Subcutaneous adipose tissue (tissue), 4 donors: ENCODE measurements around the gene GPATCH3. TPM values are rescaled to one million over a fixed set of nuclear protein-coding genes. Genes with fewer than 3 reads are reported as not detected.

ENCODE experiments used
- total RNA-seq, 4 donors: library from RNA; depleted of rRNA; stranded (reverse); fragments of >200 nt; gene quantifications; one replicate each; pipeline ENCODE4 v1.1.0, GENCODE V29; 2016
- TF ChIP-seq, protein P1 (sequence below): fragments of 450-650 bp; IDR thresholded peaks from one replicate; pipeline ENCODE4 v1.5.1; 2016; ENCODE audit warnings: low read depth, mild to moderate bottlenecking, control low read depth, antibody characterized with exemption, moderate library complexity

Gene GPATCH3
- total RNA-seq, 4 donors from 2014 or later = 6.2 to 20.9 (median 14.4) TPM

GRCh38 chr1:26921540-26922430, 21.5 kb upstream of the GPATCH3 start, which contains the start of gene NUDC:
Gene NUDC, plus strand, starts transcription at chr1:26921743. Its CDS starts 106 bp downstream, at chr1:26921849.
- TF ChIP-seq, protein P1, sequence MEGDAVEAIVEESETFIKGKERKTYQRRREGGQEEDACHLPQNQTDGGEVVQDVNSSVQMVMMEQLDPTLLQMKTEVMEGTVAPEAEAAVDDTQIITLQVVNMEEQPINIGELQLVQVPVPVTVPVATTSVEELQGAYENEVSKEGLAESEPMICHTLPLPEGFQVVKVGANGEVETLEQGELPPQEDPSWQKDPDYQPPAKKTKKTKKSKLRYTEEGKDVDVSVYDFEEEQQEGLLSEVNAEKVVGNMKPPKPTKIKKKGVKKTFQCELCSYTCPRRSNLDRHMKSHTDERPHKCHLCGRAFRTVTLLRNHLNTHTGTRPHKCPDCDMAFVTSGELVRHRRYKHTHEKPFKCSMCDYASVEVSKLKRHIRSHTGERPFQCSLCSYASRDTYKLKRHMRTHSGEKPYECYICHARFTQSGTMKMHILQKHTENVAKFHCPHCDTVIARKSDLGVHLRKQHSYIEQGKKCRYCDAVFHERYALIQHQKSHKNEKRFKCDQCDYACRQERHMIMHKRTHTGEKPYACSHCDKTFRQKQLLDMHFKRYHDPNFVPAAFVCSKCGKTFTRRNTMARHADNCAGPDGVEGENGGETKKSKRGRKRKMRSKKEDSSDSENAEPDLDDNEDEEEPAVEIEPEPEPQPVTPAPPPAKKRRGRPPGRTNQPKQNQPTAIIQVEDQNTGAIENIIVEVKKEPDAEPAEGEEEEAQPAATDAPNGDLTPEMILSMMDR = no peak

- TF ChIP-seq, protein P1 = no peak
These were observed 20.9 kb upstream of the GPATCH3 start for GRCh38 chr1:26921126-26921539.

GRCh38 chr1:26915204-26915842, 15.1 kb upstream of the GPATCH3 start:
- TF ChIP-seq, protein P1 = no peak

- TF ChIP-seq, protein P1 = no peak
These were observed 13.7 kb upstream of the GPATCH3 start, which contains the start of gene NR0B2 for GRCh38 chr1:26913754-26914619. Gene NR0B2, minus strand, starts transcription at chr1:26913975. Its CDS starts 35 bp downstream, at chr1:26913940.

- TF ChIP-seq, protein P1 = no peak
These were observed 13.1 kb upstream of the GPATCH3 start for GRCh38 chr1:26913389-26913753.

DNA sequence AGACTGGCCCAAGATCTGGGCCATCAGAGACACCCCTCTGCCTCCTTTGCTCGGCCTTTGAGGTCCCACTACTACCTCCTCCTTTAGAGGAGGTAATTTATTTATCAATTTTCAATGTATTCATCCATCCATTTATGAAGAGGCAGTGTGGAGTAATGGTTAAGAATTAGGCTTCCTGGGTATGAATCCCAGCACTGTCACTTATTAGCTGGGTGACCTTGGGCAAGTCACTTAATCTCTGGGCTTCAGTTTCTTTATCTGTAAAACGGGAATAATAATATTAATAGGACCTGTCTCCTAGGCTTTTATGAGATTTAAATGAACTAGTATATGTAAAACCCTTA, 11.9 kb upstream of the GPATCH3 start:
- TF ChIP-seq, protein P1 = no peak
